K562 treated with DMSO at 1 percent for 12 hours (cell line): Measurements from ENCODE around the gene KRTDAP. TPM values are rescaled to one million over a fixed set of nuclear protein-coding genes. Genes with fewer than 3 reads are reported as not detected.

Experiments
- total RNA-seq: library from RNA; unstranded; fragments of 300-600 nt; gene quantifications from 2 replicates; pipeline ENCODE4 v1.2.3, GENCODE V29; 2022; ENCODE audit not compliant: insufficient read depth

Gene KRTDAP, protein sequence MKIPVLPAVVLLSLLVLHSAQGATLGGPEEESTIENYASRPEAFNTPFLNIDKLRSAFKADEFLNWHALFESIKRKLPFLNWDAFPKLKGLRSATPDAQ
- not detected in 2 replicates for total RNA-seq

DNA sequence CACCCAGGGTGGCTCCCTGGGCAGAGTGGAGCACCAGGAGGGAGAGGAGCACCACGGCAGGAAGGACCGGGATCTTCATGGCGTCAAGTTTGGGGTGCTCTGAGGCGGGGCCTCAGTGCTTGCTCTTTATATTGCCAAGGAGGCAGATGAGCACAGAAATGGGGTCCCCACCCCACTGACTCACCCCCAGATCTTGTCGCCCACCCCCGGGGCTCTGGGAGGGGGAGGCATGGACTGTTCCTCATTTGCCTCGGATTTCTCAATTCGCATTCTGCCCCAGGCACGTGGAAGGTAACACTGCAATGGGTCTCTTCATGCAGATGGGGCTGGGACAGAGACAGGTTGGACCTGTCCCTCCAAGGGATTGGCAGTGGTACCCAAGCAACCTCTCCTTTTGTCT lies at the start of gene KRTDAP:
KRTDAP (minus strand) TSS at position 101 of the 400 bp plus-strand sequence; CDS start at position 79, 22 bp downstream.

DNA sequence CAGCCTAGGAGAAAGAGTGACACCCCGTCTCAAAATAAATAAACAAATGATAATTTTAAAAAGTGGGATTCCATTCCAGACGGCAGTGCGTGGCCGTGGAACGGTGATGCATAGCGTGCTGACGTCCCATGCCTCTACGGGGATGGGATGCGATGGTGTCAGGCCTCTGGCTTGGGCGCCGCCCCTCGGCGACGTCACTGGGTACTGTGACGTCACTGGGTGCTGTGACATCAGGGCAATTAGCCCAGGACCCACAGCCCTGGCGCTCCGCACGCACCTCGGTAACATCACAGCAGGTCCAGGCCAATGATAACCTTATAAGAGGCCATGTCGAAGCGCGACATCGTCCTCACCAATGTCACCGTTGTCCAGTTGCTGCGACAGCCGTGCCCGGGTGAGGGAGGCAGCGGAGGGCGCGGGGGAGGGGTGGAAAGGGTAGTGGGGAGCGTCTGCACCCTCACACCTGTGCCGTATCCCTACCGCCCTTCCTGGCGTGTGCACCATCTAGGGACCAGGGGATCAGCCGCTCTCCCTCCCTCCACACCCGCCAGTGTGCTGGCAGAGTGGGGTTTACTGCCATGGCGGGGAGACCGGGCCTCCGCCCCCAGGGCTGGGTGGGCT lies 43.0 kb upstream of the KRTDAP start, which contains the start of gene GAPDHS:
GAPDHS (plus strand) TSS at position 256 of the 621 bp plus-strand sequence; CDS start at position 328, 72 bp downstream.

DNA sequence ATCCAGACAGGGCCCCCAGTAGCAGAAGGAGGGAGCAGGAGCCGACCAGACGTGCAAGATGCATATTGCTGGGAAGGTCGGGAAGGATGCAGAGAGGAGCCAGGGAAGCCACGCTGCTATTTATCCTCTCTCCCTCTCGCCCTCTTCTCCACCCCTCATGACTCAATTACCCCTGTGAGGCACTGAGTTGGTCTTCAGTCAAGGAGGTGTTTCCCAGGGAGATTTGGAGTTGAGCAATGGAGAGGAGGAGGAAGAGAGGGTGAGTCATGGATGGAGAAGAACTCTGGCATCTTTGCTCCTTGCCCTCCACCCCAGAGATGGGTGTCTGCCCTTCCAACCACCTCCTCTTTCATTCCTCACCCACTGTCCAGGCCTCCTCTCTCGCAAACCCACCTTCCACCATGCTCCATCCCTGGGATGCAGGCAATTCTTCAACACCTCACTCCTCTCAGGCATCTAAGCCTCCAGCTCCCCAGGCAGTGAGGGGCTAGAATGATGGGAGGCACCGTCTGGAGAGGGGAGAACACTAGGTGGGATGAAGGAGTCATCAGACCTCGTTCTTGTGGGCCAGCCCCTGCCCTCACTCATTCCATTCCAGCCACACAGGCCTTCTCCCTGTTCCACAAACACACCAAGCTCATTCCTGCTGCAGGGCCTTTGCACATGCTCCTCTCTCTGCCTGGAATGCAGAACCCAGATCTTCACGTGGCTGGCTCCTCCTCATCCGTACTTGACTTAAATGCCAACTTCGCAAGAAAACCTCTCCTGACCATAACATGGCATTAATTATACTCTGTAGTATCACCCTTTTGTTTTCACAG lies 38.2 kb upstream of the KRTDAP start, which contains the start of gene SBSN:
SBSN (minus strand) TSS at position 94 of the 821 bp plus-strand sequence; CDS start at position 64, 30 bp downstream.

DNA sequence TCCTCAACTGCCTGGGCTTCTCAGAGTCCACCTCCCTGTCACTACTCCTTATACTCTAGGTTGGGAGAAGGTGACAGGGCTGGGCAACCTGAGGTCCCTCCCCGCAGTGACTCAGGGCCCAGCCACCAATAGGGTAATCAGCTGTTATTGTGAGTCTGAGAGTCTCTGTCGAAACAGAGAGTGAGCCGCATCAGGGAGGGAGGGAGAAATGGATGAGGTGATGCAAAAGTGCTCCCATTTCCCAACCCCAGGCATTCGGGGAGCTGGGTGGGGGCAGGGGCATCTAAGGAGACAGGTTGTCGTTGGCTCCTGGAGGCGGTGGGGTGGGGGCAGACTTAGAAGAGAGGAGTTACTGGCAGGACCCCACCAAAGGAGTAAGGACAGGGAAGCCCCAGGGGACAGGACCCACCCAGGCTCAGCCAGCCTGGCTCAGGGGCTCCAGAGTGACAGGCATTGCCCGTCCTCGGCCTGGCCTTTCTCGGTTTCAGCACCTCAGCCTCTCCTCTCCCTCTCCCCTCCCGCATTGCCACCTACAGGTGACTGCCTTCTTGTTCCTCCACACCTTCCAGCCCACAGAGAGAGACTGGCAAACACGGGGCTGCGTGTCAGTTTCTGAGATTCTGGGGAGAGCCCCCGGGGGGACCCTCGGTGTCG lies 23.5 kb upstream of the KRTDAP start, which contains the start of gene DMKN:
DMKN (minus strand) TSS at position 22 of the 654 bp plus-strand sequence. CDS start 174 bp downstream, outside the sequence.

DNA sequence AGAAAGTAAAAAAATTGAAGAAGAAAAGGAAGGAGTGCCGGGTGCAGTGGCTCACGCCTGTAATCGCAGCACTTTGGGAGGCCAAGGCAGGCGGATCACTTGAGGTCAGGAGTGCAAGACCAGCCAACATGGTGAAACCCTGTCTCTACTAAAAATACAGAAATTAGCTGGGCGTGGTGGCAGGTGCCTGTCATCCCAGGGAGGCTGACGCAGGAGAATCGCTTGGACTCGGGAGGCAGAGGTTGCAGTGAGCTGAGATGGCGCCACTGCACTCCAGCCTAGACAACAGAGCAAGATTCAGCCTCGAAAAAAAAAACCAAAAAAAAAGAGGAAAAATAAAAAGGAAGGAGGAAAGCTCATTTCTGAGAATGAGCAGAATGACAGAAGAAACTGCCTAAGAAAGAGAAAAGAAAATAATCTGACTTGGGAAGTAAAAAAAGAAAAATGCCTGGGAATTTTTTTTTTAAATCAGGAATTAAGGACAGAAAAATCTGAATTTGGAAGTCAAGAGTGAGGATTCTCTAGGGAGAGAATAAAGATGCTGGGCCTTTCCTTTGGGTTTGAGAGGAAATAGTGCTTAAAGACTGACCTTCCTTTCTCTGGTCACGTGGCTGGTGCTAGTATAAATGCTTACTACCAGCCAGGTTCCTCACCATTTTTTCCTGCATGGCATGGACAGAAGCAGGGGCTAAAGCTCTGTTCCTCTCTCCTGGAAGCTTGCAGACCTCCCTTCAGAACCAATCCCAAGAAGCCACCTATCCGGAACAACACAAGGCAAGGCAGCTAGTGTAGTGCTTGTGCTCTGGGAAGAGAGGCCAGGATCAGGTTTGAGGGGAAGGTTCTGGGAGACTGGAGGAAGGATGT lies 42.4 kb downstream of the KRTDAP start, which contains the start of gene FFAR2:
FFAR2 (plus strand) TSS at position 652 of the 864 bp plus-strand sequence. CDS start 1,458 bp downstream, outside the sequence.

Other genes starting within 250 kb of the KRTDAP start
- gene LSR, start 241.5 kb downstream of the KRTDAP start, total RNA-seq, result 59.8 and 61.1 TPM in 2 replicates
- gene USF2, start 221.5 kb downstream of the KRTDAP start, total RNA-seq, result 126 and 135 TPM in 2 replicates
- gene HAMP, start 207.9 kb downstream of the KRTDAP start, total RNA-seq, result not detected in 2 replicates
- 0.47 and 3.3 TPM in 2 replicates for gene MAG, start 198.3 kb downstream of the KRTDAP start, total RNA-seq
- 1.4 and 2.2 TPM in 2 replicates for gene CD22, start 161.3 kb downstream of the KRTDAP start, total RNA-seq
- not detected in 2 replicates for gene FFAR1, start 142.6 kb downstream of the KRTDAP start, total RNA-seq
- gene FFAR3, start 132.0 kb downstream of the KRTDAP start, total RNA-seq, result not detected in 2 replicates
- not detected in 2 replicates for gene GPR42, start 119.4 kb downstream of the KRTDAP start, total RNA-seq
- gene FFAR2, start 42.2 kb downstream of the KRTDAP start, total RNA-seq, result not detected in 2 replicates
- not detected in 2 replicates for gene DMKN, start 23.2 kb upstream of the KRTDAP start, total RNA-seq
- gene SBSN, start 37.8 kb upstream of the KRTDAP start, total RNA-seq, result not detected in 2 replicates
- not detected in 2 replicates for gene GAPDHS, start 43.0 kb upstream of the KRTDAP start, total RNA-seq
- 104 and 142 TPM in 2 replicates for gene TMEM147, start 55.2 kb upstream of the KRTDAP start, total RNA-seq
- not detected in 2 replicates for gene ATP4A, start 73.2 kb upstream of the KRTDAP start, total RNA-seq
- gene PMIS2, start 95.7 kb upstream of the KRTDAP start, total RNA-seq, result not detected in 2 replicates
- 18.2 and 37.8 TPM in 2 replicates for gene HAUS5, start 122.3 kb upstream of the KRTDAP start, total RNA-seq
- gene RBM42, start 138.6 kb upstream of the KRTDAP start, total RNA-seq, result 182 and 236 TPM in 2 replicates
- gene ETV2, start 151.3 kb upstream of the KRTDAP start, total RNA-seq, result 1.7 and 2.1 TPM in 2 replicates
- 995 and 1,433 TPM in 2 replicates for gene COX6B1, start 157.9 kb upstream of the KRTDAP start, total RNA-seq
- gene UPK1A, start 176.1 kb upstream of the KRTDAP start, total RNA-seq, result not detected in 2 replicates
- gene ZBTB32, start 214.1 kb upstream of the KRTDAP start, total RNA-seq, result not detected in 2 replicates
- gene KMT2B, start 227.5 kb upstream of the KRTDAP start, total RNA-seq, result 20.4 and 28.5 TPM in 2 replicates